VCaP (cell line): ENCODE data around the gene TMEM266.
"Not testable (repeated sequence)": the region's sequence is repeated elsewhere in the genome, so short reads cannot be mapped to it uniquely, and the experiment has no call there.

Experiments
- H3K27ac ChIP-seq: fragments of 450-650 bp; 2 replicates; pipeline ENCODE4 v1.5.1; 2017
- TF ChIP-seq, protein P1 (sequence below): fragments of 450-650 bp; conservative IDR thresholded peaks from 2 replicates; pipeline ENCODE4 v1.5.1; 2017; ENCODE audit warnings: mild to moderate bottlenecking, moderate library complexity

Gene TMEM266

DNA sequence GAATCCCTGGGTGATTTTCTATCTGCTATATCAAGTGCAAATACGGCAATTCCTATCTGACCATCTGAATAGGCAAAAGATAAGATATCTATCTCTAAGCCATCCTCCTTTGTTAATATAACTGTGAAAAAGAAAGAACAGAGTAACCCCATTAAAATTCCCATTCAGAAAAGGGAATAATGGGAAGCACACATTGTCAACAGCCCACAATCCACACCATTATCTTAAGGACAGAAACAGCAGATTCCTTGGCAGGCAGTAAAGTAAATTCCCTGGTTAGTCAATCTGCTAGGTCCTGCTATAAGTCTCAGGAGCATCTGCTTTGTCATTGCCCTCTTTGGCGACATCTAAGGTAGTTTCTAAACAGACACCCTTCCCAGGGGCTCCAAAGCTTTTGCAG, 25.7 kb upstream of the TMEM266 start:
- TF ChIP-seq, protein P1, sequence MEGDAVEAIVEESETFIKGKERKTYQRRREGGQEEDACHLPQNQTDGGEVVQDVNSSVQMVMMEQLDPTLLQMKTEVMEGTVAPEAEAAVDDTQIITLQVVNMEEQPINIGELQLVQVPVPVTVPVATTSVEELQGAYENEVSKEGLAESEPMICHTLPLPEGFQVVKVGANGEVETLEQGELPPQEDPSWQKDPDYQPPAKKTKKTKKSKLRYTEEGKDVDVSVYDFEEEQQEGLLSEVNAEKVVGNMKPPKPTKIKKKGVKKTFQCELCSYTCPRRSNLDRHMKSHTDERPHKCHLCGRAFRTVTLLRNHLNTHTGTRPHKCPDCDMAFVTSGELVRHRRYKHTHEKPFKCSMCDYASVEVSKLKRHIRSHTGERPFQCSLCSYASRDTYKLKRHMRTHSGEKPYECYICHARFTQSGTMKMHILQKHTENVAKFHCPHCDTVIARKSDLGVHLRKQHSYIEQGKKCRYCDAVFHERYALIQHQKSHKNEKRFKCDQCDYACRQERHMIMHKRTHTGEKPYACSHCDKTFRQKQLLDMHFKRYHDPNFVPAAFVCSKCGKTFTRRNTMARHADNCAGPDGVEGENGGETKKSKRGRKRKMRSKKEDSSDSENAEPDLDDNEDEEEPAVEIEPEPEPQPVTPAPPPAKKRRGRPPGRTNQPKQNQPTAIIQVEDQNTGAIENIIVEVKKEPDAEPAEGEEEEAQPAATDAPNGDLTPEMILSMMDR, result no peak
- peak overlapping the region; percentile 2; the same call in 1 of the 2 replicates for H3K27ac ChIP-seq

DNA sequence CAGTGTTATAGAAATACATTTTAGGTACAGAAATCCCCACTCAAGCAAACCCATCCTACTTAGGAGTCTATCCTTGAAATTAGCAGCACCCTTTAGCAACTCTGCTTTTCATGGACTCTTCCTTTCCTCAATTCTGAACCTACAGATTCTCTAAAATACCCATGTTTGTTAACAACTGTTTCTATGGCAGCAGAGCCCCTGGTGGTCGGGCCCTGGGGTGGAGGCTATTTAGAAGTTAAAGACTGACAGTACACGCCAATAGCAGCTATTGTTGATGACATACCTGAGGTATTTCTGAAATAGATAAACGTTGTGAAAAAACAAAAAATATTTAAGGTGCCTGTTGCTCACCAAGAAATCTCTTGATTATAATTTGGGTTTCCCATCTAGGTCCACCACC, 24.2 kb upstream of the TMEM266 start:
- H3K27ac ChIP-seq, result no peak overlapping the region

DNA sequence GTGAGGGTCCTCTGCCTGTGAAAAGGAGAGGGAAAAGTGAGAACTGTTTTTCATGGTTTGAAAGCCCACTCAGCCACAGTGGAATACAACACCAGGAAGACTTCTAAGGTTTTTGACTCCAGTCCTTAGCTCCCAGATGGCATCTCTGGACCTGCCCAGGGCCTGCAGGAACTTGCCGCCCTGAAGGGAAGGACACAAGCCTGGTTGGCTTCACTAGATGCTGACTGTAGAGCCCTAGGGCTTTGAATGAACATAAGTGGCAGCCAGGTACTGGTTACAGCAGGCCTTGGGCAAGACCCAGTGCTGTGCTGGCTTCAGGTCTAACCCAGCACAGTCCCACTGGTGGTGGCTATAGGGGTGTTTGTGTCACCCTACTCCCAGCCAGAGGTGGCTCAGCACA, 21.3 kb upstream of the TMEM266 start:
- no peak overlapping the region for H3K27ac ChIP-seq
- TF ChIP-seq, protein P1, result no peak

More for the DNA sequence above, 24.2 kb upstream of the TMEM266 start:
- TF ChIP-seq, protein P1, result no peak

DNA sequence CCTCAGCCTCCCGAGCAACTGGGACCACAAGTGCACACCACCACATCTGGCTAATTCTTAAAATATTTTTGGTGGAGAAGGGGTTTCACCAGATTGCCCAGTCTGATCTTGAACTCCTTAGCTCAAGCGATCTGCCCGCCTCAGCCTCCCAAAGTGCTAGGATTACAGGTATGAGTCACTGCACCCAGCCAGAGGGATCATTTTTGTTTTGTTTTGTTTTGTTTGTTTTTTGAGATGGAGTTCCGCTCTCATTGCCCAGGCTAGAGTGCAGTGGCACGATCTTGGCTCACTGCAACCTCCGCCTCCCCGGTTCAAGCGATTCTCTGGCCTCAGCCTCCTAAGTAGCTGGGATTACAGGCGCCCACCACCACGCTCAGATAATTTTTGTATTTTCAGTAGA, 5.6 kb upstream of the TMEM266 start:
- not testable (repeated sequence) for H3K27ac ChIP-seq

DNA sequence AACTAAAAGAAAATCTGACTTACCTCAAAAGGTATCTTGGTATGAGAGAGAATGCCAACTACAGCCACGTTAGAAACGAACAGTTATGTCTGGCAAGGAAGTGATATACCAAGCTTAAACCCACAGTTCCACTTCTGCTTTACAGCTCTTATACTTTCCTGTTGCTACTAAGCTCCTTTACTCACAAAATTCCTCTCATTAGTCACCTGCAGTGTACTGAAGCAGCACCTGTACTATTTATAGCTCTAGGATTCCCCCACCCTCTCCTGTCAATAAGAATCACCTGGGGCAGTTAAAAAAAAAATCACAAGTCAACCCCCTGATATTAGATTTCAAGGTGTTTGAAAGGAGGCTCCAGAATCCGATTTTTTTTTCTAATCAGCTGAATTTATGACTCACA, 2.9 kb upstream of the TMEM266 start:
- TF ChIP-seq, protein P1, result no peak
- H3K27ac ChIP-seq, result no peak overlapping the region

DNA sequence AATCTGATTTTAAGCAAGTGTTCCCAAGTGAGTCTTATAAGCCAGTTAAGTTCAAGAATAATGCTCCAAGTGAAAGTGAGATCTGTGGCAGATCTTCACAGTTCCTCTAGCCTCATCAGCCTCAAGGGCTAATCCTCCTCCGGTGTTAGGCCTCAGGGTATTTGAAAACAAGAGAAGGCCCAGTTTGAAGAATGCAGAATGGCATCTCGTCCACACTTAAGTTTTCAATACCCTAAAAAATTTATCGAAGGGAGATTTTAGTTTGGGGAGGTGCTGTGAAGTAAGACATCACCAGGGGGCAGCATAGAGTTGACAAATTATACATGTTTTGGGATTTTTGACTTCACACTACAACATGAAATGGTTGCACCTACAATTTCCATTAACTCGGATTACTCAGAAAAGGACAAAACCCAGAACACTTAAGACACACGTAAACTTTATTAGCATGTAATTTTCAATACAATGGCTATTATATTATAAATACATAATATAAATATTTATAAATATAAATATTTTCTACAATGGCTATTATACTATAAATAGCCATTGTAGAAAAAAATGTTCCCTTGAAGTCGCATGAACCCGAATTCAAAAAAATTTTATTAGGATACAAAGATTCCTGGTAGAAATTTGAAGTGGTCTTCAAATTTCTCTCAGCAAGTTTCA, 2.3 kb upstream of the TMEM266 start:
- H3K27ac ChIP-seq, result no peak overlapping the region

DNA sequence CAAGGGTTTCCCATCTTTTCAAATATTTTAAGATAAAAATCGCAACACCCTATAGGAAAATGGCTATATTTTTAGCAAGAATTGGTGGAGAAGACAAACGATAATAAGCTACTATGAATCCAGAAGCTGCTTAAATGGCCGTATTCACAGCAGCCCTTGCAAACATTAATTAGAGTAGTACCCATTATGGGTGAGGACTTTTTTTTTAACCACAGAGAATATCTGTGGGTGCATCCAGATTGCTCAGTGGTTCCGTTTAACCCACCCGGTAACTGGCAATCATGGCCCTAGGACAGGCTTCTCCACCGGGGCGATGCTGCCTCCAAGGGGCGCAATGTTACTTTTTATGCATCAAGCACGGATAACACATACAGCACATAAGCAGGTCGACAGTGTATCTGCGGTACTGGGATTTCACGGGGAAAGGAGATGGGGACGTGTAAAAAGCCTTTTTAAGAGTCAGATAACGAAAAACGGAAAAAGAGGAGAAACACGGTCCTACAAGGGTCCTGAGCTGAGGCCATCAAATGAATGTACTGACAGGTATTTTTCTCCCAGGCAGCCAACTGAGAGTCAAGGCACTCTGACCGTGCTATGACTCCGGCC, 968 bp upstream of the TMEM266 start:
- TF ChIP-seq, protein P1, result peak; percentile 66
- H3K27ac ChIP-seq, result peak overlapping the region; percentile 63; the same call in 1 of the 2 replicates

More for the DNA sequence above, 2.3 kb upstream of the TMEM266 start:
- TF ChIP-seq, protein P1, result peak; percentile 91
